ENCODE results near the gene FA2H. TPM values are rescaled to one million over a fixed set of nuclear protein-coding genes. Genes with fewer than 3 reads are reported as not detected.
A peak's percentile ranks its signal among the peaks of the same experiment; 100 is the strongest.
"Not testable (repeated sequence)": the region's sequence is repeated elsewhere in the genome, so short reads cannot be mapped to it uniquely, and the experiment has no call there.

The FA2H gene
- total RNA-seq, 1 donor from 2014 or later: not detected

DNA sequence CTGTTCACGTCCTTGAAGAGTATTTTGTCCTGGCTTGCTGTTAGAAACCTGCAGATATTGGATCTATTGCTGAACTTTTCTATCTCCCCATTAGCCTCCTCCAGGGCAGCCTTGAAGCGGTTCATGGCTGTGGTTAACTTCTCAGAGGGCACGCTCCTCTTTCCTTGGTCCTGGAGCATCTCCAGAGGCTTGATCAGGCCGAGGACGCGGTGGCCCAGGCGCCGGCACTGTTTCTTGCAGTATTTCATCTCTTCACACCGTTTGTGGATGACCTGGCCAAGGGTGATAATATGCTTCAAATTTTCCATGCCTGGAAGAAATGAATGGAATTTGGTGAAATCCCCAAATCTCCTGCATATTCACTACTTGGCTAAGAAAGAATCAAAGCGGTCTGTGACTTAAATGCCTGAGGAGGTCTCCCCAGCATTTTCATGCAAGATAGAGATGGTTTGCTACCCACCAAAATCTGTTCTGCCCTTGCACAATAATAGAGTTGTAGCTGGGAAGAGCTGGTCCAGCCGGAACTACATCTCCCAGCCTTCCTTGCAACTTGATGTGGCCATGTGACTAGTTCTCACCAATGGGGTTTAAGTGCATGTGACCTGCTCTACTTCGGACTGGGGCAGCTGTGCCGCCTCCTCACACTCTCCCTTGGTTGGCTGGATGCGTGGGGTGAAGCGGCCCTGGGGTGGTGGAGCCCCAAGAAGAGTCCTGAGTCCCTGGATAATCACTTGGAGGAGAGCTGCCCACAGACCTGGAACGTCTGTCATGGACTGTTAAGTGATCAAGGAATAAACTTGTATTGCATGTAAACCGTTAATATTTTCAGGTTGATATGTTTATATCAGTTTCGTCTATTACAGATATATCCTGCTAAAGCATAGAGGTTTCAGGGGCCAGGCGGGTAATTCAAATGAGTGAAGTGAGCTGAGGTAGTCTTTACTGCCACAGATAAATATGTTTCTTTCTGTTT, 78.9 kb downstream of the FA2H start:
- DNase-seq (ENCODE audit: low read depth): peak; percentile 95

DNA sequence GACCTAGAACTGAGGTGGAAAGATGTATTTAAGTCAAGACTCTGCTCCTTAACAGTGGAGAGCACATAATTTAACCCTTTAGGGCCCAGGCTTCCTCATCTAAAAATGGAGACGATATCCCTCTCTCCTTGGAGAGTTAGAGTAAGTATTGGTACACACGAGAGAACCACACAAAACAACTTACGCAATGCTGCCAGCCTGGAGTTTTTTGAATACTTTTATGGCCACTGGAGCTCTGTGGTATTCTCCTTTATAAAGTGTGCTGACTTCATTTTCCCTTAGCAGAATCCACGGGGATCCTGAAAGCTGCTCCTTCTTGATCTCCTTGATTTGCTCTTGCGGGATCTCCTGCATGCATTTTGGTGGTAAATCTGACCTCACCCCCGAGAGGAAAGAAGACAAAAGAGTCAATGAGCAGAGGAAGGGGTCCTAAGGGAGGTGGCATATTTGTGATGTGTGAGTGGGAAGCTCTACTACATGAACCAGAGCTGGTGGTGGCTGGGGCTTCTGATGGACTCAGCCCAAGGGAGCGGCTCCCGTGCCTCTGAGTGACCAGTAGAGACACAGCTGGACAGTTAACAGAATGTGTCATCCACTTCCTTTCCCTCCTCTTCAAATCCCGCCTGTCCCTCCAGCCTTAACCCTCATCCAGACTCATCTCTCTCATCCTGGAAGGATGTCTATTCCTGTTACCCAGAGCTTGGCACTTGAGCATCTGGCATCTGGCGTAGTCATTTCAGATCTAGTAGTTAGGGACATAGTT, 83.3 kb downstream of the FA2H start:
- peak; percentile 68 for DNase-seq (ENCODE audit: low read depth)

DNA sequence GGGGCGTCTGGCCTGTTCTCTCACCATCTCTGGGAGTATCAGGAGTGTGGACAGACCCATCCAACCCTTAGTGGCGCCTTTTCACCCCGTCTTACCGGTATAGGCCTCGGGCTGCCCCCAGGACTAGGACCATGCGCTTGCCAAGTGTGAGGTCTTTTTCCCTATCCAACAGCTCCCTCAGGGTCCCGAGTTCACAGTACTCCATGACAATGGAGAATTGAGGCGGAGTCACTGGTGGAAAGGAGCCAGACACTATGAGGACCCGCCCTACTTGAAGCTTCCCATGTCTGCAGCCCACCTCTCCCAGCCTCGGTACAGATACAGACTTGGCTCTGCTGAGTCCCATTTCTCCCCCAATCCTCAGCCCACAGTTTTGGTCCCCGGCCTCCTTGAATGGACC, 92.1 kb downstream of the FA2H start:
- DNase-seq (ENCODE audit: low read depth): no peak

DNA sequence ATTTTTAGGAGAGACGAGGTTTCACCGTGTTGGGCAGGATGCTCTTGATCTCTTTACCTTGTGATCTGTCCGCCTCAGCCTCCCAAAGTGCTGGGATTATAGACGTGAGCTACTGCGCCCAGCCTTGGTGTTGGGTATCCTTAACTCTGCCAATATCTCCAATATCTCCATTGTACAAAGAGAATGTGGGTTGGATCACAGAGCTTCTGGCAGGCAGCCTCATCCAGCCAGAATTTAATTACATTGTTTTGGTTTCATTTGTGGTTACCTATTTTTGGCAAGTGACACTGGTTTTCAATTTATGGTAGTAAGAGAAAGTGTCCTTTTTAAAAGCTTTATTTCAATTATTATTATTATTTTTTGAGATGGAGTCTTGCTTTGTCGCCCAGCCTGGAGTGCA, 93.9 kb downstream of the FA2H start:
- DNase-seq (ENCODE audit: low read depth): peak; percentile 59

DNA sequence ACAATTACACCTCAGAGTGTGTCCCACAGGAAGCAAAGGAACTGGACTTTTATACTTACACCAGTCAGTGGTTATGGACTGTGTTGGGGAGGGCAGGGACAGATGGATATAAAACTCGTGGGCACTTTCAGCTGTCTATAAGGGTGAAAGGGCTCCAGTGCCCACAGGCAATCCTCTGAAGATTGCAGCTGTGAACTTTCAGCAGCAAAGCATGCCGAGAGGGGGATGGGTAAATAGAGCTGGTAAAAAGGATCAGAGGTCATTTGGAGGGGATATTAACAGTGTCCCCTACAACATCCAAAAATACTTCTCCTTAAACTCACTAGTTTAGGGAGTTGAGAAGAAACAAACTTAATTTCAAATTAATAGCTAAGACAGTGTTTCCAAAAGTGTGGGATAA, 94.6 kb downstream of the FA2H start:
- peak; percentile 86 for DNase-seq (ENCODE audit: low read depth)

DNA sequence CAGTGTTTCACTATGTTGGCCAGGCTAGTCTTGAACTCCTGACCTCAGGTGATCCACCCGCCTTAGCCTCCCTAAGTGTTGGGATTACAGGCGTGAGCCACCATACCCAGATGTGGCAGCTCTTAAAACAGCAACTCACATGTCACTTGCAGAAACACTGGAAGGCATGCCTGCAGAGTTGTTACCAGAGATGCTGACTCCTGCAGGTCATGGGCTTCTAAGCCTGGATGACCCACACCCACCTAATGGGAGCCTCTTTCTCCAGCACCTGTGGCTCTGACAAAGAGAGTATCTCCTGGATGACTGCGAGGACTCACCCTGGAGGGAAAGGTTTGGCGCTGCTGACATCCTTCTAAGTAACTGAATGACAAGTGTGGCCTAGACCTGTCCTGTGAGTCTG, 96.8 kb downstream of the FA2H start:
- no peak for DNase-seq (ENCODE audit: low read depth)

DNA sequence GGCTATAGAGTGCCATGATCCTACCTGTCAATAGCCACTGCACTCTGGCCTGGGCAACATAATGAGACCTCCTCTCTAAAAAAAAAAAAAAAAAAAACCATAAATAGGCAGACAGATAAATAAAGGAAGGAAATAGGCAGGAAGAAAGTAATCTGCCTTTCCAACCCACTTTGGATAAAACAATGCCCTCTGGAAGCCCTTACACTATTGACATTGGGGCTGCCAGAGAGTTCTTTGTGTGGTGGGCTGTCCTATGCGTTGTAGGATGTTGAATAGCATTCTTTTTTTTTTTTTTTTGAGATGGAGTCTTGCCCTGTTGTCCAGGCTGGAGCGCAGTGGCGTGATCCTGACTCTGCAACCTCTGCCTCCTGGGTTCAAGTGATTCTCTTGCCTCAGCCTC, 100.7 kb downstream of the FA2H start:
- DNase-seq (ENCODE audit: low read depth): no peak

DNA sequence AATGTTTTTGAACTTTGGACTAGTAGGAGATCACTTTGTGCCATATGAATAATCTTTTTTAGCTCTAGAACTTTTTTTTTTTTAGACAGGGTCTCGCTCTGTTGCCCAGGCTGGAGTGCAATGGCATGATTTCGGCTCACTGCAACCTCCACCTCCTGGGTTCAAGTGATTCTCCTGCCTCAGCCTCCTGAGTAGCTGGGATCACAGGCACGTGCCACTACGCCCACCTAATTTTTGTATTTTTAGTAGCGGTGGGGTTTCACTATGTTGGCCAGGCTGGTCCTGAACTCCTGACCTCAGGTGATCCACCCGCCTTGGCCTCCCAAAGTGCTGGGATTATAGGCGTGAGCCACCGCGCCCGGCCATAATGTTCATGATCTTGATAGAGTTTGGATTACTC, 105.7 kb downstream of the FA2H start:
- DNase-seq (ENCODE audit: low read depth): not testable (repeated sequence)

DNA sequence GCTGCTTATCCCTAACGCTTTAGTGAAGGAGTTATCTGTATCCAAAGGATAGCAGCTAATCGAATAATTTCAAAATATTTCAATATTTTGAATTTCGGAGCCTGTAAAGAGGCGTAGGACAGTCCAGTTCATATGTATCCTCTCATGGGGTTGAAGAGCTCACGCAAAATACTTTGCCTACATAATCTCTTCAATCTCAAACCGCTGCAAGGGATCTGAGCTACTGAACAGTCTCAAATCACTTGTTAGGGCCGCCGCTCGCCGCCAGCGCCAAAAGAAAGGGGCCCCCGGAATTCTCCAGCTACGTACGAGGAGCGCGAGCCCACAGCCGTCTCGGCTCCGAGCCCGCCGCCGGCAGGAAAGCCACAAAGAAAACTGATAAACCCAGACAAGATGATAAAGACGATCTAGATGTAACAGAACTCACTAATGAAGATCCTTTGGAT, 107.3 kb downstream of the FA2H start:
- DNase-seq (ENCODE audit: low read depth): no peak

DNA sequence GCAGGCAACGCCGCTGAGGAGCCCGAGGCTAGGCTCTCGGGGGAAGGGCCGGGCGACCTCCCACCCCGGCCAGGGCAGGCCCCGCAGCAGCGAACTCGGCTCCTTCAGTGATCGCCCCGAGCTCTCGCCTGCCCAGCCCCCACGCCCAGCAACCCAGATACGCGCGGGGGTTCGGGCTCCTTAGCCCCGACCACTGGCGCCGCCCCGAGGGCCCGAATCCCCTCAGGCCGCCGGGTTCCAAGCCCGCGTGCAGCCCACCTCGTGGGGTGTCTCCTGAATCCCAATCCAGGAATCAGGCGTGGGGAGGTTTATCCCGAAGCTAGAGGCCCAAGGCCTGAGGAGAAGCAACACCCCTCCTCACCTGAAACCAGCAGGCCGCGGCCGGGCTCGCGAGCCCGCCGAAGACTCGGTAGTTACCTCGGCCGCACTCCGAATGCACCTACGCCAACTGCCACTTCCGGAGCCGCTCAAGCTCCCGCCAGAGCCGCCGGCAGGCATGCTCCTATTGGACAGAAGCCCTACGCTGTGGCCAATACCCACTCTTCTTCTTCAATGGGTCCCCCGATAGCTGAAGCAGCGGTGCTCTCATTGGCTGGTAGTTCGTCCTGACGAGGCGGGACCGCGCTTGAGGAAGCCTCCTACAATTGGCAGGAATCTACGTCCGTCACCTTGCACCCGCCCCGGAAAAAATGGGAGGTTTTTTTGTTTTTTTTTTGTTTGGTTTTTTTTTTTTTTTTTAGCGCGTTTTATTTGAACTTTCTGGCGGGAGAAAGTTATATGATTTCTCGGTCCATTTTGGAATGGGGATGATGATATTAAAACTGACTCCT, 108.0 kb downstream of the FA2H start, which contains the start of gene RFWD3:
RFWD3 (minus strand) TSS at position 453 of the 830 bp plus-strand sequence. CDS start 5,428 bp downstream, outside the sequence.
- peak; percentile 98 for DNase-seq (ENCODE audit: low read depth)

DNA sequence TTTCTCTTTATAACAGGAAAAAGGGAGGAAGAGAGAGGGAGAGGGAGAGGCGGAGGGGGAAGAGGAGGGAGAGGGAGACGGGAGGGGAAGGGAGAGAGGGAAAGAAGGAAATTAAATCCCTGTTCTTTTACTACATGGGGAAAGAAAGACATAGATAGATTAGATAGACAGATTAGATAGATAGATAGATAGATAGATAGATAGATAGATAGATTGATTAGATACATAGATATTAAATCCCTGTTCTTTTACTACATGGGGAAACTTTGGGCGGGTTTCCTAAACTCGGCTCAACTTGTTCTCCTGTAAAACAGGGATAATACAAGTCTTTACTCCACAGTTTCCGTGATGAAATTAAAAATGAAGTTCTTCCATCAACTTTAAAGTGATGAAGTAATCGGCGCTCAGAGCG, 108.6 kb downstream of the FA2H start:
- DNase-seq (ENCODE audit: low read depth): no peak

Other genes with a start within 250 kb of the FA2H start
- gene GLG1, start 167.7 kb downstream of the FA2H start, total RNA-seq: 78.9 and 105 TPM in 2 replicates
- gene RFWD3, start 107.9 kb downstream of the FA2H start, total RNA-seq: 13.0 and 14.1 TPM in 2 replicates
- gene MLKL, start 74.0 kb downstream of the FA2H start, total RNA-seq: 0.57 and 1.4 TPM in 2 replicates
- gene WDR59, start 210.3 kb upstream of the FA2H start, total RNA-seq: 14.8 and 15.4 TPM in 2 replicates
- gene ZNRF1, start 224.2 kb upstream of the FA2H start, total RNA-seq: 71.1 and 82.3 TPM in 2 replicates

Measured in myocyte (in vitro differentiated cells).